ENCODE measurements around the gene MYO5A.
"Not testable (repeated sequence)": the region's sequence is repeated elsewhere in the genome, so short reads cannot be mapped to it uniquely, and the experiment has no call there.

Gene MYO5A

GRCh38 chr15:52503788-52504496, 24.7 kb downstream of the MYO5A start:
- no peak for DNase-seq

- DNase-seq = no peak
Observed at GRCh38 chr15:52502608-52503007, 26.1 kb downstream of the MYO5A start.

- no peak for DNase-seq
Observed at GRCh38 chr15:52499506-52499905, 29.2 kb downstream of the MYO5A start.

- DNase-seq = no peak
Observed at GRCh38 chr15:52498706-52499105, 30.0 kb downstream of the MYO5A start.

- peak; percentile 44 for DNase-seq
Observed at GRCh38 chr15:52496776-52497470, 31.8 kb downstream of the MYO5A start.

- no peak for DNase-seq
Observed at GRCh38 chr15:52496175-52496574, 32.5 kb downstream of the MYO5A start.

GRCh38 chr15:52495125-52495524, 33.6 kb downstream of the MYO5A start:
- DNase-seq = no peak

GRCh38 chr15:52493968-52494367, 34.7 kb downstream of the MYO5A start:
- no peak for DNase-seq

GRCh38 chr15:52492132-52492531, 36.5 kb downstream of the MYO5A start:
- DNase-seq = no peak

- DNase-seq = no peak
Observed at GRCh38 chr15:52491472-52491871, 37.2 kb downstream of the MYO5A start.

GRCh38 chr15:52489430-52489829, 39.2 kb downstream of the MYO5A start:
- not testable (repeated sequence) for DNase-seq

- no peak for DNase-seq
Observed at GRCh38 chr15:52488830-52489229, 39.9 kb downstream of the MYO5A start.

- no peak for DNase-seq
Observed at GRCh38 chr15:52486003-52486996, 42.4 kb downstream of the MYO5A start.

- DNase-seq = no peak
Observed at GRCh38 chr15:52485290-52485689, 43.4 kb downstream of the MYO5A start.

GRCh38 chr15:52483707-52484106, 45.0 kb downstream of the MYO5A start:
- no peak for DNase-seq

- no peak for DNase-seq
Observed at GRCh38 chr15:52481915-52482314, 46.8 kb downstream of the MYO5A start.

GRCh38 chr15:52480990-52481389, 47.7 kb downstream of the MYO5A start:
- DNase-seq = peak; percentile 21

GRCh38 chr15:52466716-52467115, 62.0 kb downstream of the MYO5A start:
- DNase-seq = no peak

GRCh38 chr15:52466134-52466701, 62.5 kb downstream of the MYO5A start:
- no peak for DNase-seq

- no peak for DNase-seq
Observed at GRCh38 chr15:52464478-52464877, 64.2 kb downstream of the MYO5A start.

GRCh38 chr15:52464040-52464439, 64.6 kb downstream of the MYO5A start:
- DNase-seq = no peak

GRCh38 chr15:52463638-52464037, 65.0 kb downstream of the MYO5A start:
- no peak for DNase-seq

- DNase-seq = no peak
Observed at GRCh38 chr15:52462806-52463360, 65.8 kb downstream of the MYO5A start.
